NCI-H526 (cell line): ENCODE data around the gene WDR35.
A peak's percentile ranks its signal among the peaks of the same experiment; 100 is the strongest.

Experiments used
- DNase-seq, 2 experiments: peaks; one replicate each; lab custom pipeline; 2025; lab: John Stamatoyannopoulos, UW

WDR35 gene

DNA sequence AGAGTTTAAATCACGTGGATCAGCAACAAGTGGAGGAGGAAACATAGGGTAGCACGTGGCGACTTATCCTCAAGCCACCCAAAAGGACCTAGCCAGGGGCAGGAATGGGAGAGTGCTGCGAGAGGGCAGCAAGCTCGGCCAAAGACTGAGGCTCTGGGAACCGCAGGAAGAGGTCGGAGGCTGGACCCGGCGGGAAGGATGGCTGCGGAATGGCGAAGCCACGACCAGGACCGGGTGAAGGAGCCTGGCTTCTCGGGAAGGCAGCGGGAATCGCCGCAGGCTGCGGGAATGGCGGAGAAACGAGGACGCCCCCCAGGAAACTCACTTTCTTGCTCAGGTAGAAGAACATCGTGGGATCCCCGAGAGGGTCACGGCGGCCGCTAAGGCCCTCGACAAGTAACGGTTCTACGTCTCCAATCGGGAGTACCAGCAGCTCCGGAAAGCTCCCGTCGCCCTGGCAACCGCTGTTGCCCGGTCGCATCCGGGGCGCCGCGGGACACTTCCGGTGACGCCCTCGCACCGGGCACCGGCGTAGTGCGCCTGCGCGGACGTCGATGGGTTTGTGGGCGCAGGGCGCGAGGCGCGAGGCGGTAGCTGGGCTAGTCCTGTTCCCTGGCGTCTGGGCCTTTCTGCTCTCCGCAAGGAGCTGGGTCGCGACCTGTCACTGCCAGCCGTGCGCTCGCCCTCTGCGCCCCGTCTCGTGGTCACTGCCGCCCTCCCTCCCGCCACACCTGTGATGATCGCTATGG is at the start of gene WDR35:
WDR35 (minus strand) TSS at position 439 of the 749 bp plus-strand sequence; CDS start at position 349, 90 bp downstream.
- peak; percentile 72 to 94 for DNase-seq

- DNase-seq = no peak
Measured at GRCh38 chr2:20037660-20038059, 47.8 kb upstream of the WDR35 start.

DNA sequence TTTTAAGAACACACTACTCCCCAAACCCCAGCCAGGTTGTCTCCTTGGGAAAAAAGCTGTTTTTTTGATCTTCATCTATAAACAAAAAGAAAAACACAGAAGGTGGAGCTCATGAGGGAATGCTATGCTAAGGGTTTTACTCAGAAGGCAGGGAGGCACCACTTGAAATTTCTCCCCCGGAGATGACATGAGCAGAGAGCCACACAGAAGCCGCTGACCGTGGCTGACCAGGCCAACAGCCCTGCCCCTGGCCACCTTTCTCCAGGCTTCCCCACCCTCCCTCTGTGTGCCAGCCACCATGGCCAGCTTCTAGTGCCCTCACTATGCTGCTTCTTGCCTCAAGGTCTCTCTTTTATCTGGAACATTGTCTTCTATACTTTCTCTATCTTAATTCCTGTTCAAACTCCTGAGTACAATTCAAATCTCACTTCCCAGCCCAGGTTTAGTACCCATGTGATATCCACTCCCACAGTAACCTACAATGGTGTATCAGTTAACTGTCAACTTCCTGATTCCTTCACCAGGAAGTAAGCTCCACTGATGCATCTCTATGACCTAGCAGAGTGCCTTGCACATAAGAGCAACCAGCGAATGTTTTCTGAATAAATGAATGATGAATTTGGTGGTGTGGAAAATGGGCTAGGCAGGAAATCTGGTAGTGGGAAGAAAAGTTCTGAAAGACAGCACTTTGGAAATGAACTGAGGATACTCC is 46.2 kb upstream of the WDR35 start:
- DNase-seq = no peak

- no peak for DNase-seq
Measured at GRCh38 chr2:20034821-20035220, 44.9 kb upstream of the WDR35 start.

DNA sequence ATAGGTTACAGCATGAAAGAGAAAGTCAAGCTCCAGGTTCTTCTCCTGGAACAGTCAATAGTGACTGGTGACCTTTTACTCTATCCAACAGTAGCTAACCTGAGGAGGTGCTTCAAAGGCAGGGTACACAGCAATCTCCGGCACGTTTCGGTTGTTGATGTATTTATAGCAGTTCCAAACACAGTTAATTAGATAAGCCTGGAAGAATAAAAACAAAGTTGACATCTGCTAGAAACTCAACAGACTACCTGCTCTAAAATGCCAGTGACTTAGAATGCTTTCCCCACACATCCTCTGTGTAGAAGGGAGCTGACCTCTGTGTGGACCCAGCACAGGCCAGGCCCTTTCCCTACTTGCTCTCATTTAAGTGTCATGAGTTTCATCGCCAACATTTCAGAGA is 44.3 kb upstream of the WDR35 start:
- DNase-seq = no peak

DNA sequence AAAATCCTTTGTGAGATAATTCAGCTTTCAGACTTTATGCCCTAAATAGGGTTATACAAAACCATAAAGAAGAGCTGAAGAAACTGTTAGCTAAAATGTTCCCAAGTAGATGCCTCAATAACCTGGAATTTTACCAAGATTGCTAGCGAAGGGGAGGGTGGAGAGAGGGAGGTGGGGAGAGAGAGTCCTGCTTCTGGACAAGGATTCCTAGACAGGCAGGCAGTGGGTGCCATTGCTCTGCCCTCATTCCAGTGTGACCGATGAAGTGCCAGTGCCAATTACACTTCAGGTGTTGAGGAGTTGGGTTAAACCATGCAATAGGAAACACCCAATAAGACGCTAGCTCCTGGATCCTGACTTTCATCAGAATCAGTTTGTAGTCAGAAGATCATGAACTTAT is 43.4 kb upstream of the WDR35 start:
- DNase-seq = no peak

- DNase-seq = no peak
Measured at GRCh38 chr2:20030224-20030623, 40.3 kb upstream of the WDR35 start.

GRCh38 chr2:20027705-20028434 is 38.0 kb upstream of the WDR35 start:
- no peak for DNase-seq

DNA sequence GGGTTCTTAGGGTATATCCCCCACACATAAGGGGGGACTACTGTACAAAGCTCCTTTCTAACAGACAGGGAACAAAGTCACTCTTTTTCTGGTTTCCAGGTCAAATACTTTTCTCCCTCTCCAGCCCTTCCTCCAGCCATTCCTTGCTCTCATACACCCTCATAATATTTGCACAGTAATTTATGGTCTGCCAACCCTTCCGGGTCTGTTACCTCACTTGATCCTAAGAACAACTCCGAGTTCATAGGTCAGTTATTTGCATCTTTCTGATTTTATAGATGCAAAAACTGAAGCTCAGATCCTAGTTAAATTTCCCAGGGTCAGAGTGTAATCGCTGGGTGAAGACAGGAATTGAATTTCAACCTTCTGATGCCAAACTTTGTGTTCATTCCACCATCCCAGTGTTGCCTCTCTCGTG is 37.4 kb upstream of the WDR35 start:
- DNase-seq = peak in 1 of 2 experiments; percentile 11

GRCh38 chr2:20025065-20025786 is 35.3 kb upstream of the WDR35 start:
- no peak for DNase-seq

DNA sequence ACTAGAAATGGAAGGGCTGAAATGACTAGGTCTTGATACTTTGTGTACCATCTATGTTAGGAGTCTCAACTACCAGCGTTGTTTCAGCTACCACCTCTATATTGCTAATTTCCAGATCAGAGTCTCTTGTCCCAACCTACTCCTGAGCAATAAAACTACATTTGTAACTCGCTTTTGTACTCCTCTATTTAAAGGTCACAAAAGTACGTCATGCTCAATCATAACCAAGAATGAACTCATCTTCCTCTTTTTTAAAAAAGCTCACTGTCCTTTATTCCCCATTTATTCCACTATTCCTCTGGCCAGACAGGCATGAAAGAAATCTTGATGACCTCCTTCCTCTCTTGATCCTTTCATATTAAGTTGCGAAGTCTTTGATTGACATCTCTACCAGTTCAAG is 33.8 kb upstream of the WDR35 start:
- DNase-seq = no peak

GRCh38 chr2:20021405-20022009 is 31.6 kb upstream of the WDR35 start:
- DNase-seq = no peak

GRCh38 chr2:20019747-20020146 is 29.8 kb upstream of the WDR35 start:
- no peak for DNase-seq

DNA sequence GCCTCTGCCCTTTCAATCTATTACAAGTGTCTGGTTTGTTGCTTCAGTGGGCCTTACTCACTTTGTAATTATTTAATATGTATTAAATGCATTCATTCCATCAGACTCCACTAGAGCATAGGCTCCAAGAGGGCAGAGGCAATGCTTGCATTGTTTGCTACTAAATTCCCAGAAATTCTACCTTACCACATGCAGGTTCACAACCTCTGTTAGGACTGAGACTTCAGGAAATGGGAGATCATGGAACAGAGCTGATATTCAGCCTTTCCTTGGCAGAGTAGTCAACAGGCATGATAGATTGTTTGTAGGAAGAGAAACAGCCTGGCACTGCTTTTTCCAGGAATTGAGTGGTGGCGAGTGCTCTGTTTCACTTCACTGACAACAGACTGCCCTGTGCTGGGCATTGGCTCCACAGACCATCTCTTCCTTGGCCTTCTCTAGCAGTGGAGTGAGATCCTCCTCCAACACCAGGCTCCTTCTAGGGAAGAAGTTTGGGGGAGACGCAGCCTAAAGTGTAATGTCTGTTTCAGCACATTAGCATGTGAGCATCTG is 28.8 kb upstream of the WDR35 start:
- no peak for DNase-seq

GRCh38 chr2:20016346-20016745 is 26.4 kb upstream of the WDR35 start:
- peak in 1 of 2 experiments; percentile 7 for DNase-seq

DNA sequence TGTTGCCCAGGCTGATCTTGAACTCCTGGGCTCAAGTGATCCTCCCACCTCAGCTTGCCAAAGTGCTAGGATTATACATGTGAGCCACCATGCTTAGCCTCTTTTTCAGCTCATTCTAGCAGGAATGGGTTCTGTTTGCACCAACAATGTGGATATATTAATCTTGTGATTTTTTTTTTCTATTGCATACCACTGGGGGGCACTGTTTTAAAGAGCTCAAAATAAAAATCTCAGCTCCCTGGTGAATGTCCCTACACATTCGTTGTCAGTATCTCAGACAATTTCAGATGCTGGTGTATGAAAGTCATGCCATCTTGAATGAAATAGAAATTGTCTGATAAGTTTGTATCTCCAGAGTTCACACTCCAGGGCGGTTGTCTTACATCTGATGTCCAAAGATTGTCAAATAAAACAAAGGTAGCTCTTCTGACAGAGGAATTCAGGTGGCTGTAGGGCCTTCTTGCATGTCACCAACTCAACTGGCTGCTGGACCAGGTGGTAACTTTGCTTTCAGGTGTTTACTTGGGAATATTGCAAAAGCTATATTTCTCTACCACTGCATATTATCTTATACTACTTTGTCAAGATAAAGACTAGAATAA is 25.7 kb upstream of the WDR35 start:
- peak; percentile 24 to 59 for DNase-seq

DNA sequence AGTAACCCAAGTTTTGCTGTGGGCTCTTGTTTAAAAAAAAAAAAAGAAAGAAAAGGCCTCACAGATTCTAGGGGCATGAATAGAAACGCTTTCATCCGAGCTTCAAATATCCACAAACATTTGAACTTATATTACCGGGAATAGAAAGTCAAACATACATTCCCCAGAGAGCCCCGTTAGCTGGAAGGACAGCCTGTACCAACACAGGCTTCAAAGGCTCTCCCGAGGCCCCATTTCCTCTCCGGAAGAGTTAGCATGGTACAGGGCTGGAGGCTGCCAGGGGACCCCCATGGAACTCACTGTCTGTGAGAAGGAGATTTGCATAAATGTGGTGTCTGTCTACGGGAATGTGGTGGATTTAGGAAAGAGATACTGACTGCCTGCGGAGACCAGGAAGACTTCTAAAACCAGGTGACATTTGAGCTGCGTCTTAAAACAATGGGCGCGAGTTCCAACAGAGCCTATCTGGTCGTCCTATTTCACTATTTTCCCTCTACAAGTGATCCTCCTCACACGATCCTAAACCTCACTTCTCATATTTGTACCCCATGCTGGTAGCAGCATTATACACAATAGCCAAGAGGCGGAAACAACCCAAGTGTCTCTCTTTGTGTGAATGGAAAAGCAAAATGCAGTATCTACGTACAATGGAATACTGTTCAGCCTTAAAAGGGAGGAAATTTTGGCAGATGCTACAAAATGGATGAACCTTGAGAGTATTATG is 23.4 kb upstream of the WDR35 start:
- peak in 1 of 2 experiments; percentile 33 for DNase-seq

DNA sequence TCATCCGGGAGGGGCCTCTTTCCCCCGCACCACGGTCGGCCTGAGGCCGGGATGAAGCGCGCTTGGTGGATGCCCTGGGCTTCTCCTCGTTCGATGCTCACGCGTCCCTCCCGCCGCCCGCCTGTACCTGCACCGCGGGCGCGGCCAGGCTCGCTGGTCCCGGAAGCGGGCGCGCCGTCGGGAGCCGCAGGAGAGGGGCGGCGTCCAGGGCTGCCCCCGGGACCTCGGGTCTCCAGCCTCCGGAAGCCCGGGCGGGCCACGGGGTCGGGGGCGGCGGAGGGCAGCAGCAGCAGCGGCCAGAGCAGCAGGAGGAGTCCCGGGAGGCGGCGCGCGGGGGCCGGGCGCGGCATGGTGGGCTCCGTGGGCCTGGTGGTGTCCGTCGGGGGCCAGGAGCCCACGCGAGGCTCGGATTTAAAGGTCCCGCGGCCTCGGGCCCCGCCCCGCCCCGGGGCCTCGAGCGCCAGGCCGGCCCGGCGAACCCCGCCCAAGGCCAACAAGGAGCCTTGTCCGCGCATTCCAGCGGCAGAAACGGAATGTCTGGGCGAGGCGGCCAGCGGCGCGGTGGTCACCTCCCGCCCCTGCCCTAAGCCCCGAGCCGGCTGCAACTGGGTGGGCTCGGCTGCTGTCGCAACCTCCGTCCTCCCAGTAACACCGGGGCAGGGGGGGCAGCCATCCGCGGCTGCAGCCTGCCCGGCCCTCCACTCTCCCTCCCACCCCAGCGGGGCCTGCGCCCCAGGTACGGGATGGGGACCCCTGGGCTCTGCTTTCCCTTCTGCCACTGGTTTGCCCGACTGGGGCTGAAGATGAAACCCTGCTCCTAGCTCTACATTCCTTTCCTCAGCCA is 22.6 kb upstream of the WDR35 start, which contains the start of gene MATN3:
MATN3 (minus strand) TSS at position 387 of the 844 bp plus-strand sequence; CDS start at position 350, 37 bp downstream.
- peak in 1 of 2 experiments; percentile 46 for DNase-seq

DNA sequence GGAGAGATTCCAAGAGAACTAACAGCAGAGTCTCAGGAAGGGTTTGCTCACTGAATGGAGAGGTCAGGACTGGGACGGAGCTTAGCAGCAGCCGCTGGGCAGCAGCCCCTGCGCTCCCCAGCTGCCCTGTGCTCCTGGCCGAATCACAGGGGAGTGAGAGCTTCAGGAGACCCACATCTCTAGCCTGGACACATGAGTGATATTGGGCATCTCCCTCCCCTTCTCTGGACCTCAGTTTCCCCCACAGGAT is 22.1 kb upstream of the WDR35 start:
- peak in 1 of 2 experiments; percentile 35 for DNase-seq
